ENCODE measurements around the gene ABCA6. TPM values are rescaled to one million over a fixed set of nuclear protein-coding genes. Genes with fewer than 3 reads are reported as not detected.
A peak's percentile ranks its signal among the peaks of the same experiment; 100 is the strongest.

ABCA6 gene
- total and polyA plus RNA-seq, 2 of the 13 experiments (the other 11 are each of a cell fraction or from before 2014, with no cell fraction given): 0.05 to 0.11 TPM

- TF ChIP-seq AKAP8 (CRISPR knock-in tag; IDR thresholded peaks at IDR 0.05) (0 out of 2 replicates have a peak, but pooled peaks have one; percentile 37), TMF1 (CRISPR knock-in tag; IDR thresholded peaks at IDR 0.05; ENCODE audit: low read depth) (no peak), NR2F2 (IDR thresholded peaks at IDR 0.05; ENCODE audit: borderline replicate concordance, low read depth) (peak; percentile 94), ZNF225 (CRISPR knock-in tag; IDR thresholded peaks at IDR 0.05) (no peak), TRAFD1 (CRISPR knock-in tag; IDR thresholded peaks at IDR 0.05; ENCODE audit: borderline replicate concordance) (no peak), MLX (CRISPR knock-in tag; IDR thresholded peaks at IDR 0.05) (peak; percentile 95), DNMT1 (CRISPR knock-in tag; IDR thresholded peaks at IDR 0.05) (no peak), SMAD9 (CRISPR knock-in tag; IDR thresholded peaks at IDR 0.05) (no peak), DZIP1 (CRISPR knock-in tag; IDR thresholded peaks at IDR 0.05) (no peak), ARNT2 (CRISPR knock-in tag; IDR thresholded peaks at IDR 0.05; ENCODE audit: low read depth) (0 out of 2 replicates have a peak, but pooled peaks have one; percentile 47), RFX5 (IDR thresholded peaks at IDR 0.05; ENCODE audit: low read depth, low read length) (no peak), ZBTB34 (CRISPR knock-in tag; IDR thresholded peaks at IDR 0.05) (peak; percentile 53; the same call in 1 of the 2 replicates), CBX5 (CRISPR knock-in tag; IDR thresholded peaks at IDR 0.05; ENCODE audit: borderline replicate concordance) (peak; percentile 84; the same call in 1 of the 2 replicates), ZNF629 (CRISPR knock-in tag; conservative IDR thresholded peaks at IDR 0.05) (0 out of 2 replicates have a peak, but pooled peaks have one; percentile 31), ZNF749 (CRISPR knock-in tag; IDR thresholded peaks at IDR 0.05; ENCODE audit: borderline replicate concordance) (peak; percentile 28; the same call in 1 of the 2 replicates), ZNF296 (CRISPR knock-in tag; conservative IDR thresholded peaks at IDR 0.05) (no peak), SALL2 (CRISPR knock-in tag; IDR thresholded peaks at IDR 0.05) (peak; percentile 60; the same call in 1 of the 2 replicates), SIX1 (CRISPR knock-in tag; IDR thresholded peaks at IDR 0.05; ENCODE audit: borderline replicate concordance) (peak; percentile 83), FOXO4 (CRISPR knock-in tag; conservative IDR thresholded peaks at IDR 0.05) (0 out of 2 replicates have a peak, but pooled peaks have one; percentile 58), HHEX (CRISPR knock-in tag; IDR thresholded peaks at IDR 0.05) (peak; percentile 63; the same call in 1 of the 2 replicates), SNAPC2 (CRISPR knock-in tag; IDR thresholded peaks at IDR 0.05) (peak; percentile 86; the same call in 1 of the 2 replicates)
Observed at GRCh38 chr17:69047368-69048263, 94.1 kb downstream of the ABCA6 start (continued).

All from HepG2 (cell line).